Activated naive CD4-positive, alpha-beta T cell treated with anti-CD3 and anti-CD28 coated beads for 36 hours (primary cell): ENCODE results near the gene SHANK1. TPM values are rescaled to one million over a fixed set of nuclear protein-coding genes. Genes with fewer than 3 reads are reported as not detected.

ENCODE experiments used
- CTCF ChIA-PET: fragments of 350-600 bp; sonication (Branson Sonifier 250); formaldehyde crosslinking; loops from one replicate; lab custom pipeline; 2021; ENCODE audit warnings: antibody characterized with exemption; lab: Charles Lee
- DNase-seq: peaks from one replicate; pipeline ENCODE4 v3.0.0-alpha.2; 2020
- H3K27ac Mint-ChIP-seq: one replicate; pipeline ENCODE4 v1.8.0; 2021; ENCODE audit warnings: mild to moderate bottlenecking, mixed read lengths
- H3K27me3 Mint-ChIP-seq: one replicate; pipeline ENCODE4 v1.8.0; 2021; ENCODE audit warnings: low read depth, mixed read lengths
- H3K36me3 Mint-ChIP-seq: one replicate; pipeline ENCODE4 v1.8.0; 2021; ENCODE audit warnings: low read depth, mixed read lengths
- H3K4me1 Mint-ChIP-seq: one replicate; pipeline ENCODE4 v1.8.0; 2021; ENCODE audit warnings: low read depth, mixed read lengths
- H3K4me3 Mint-ChIP-seq: one replicate; pipeline ENCODE4 v1.8.0; 2021; ENCODE audit warnings: mild to moderate bottlenecking, moderate library complexity, mixed read lengths
- H3K9me3 Mint-ChIP-seq: one replicate; pipeline ENCODE4 v1.8.0; 2021; ENCODE audit warnings: mixed read lengths
- intact Hi-C: fragments of 100-400 bp; cut with micrococcal nuclease; formaldehyde crosslinking; loops from one replicate; pipeline ENCODE4 v1.15.1; 2023
- total RNA-seq, 2 experiments: library from RNA; stranded (reverse); gene quantifications; one replicate each; pipeline ENCODE4 v1.2.3, GENCODE V29; 2021

Gene SHANK1
- total RNA-seq, 2 experiments from 2014 or later = not detected

GRCh38 chr19:50693064-50693975 is 26.3 kb downstream of the SHANK1 start:
- H3K27me3 Mint-ChIP-seq = peaks cover 57% of the 10 kb centered on the region
- no peaks in the 10 kb centered on the region for H3K9me3 Mint-ChIP-seq
- H3K36me3 Mint-ChIP-seq = no peaks in the 10 kb centered on the region
- intact Hi-C loops = no loop called here
- no peaks in the 10 kb centered on the region for H3K4me1 Mint-ChIP-seq
- H3K4me3 Mint-ChIP-seq = no peak overlapping the region
- CTCF ChIA-PET = no interaction called here
- DNase-seq = no peak
- H3K27ac Mint-ChIP-seq = no peak overlapping the region

GRCh38 chr19:50690439-50690838 is 29.2 kb downstream of the SHANK1 start:
- no peaks in the 10 kb centered on the region for H3K36me3 Mint-ChIP-seq
- CTCF ChIA-PET = no interaction called here
- no peak overlapping the region for H3K4me3 Mint-ChIP-seq
- DNase-seq = no peak
- H3K27me3 Mint-ChIP-seq = peaks cover 51% of the 10 kb centered on the region
- H3K4me1 Mint-ChIP-seq = no peaks in the 10 kb centered on the region
- intact Hi-C loops = no loop called here
- no peaks in the 10 kb centered on the region for H3K9me3 Mint-ChIP-seq
- H3K27ac Mint-ChIP-seq = no peak overlapping the region

GRCh38 chr19:50688766-50689165 is 30.8 kb downstream of the SHANK1 start:
- Mint-ChIP-seq H3K4me1 (no peaks in the 10 kb centered on the region), H3K4me3 (no peak overlapping the region), H3K27me3 (peaks cover 54% of the 10 kb centered on the region), H3K36me3 (no peaks in the 10 kb centered on the region), H3K9me3 (no peaks in the 10 kb centered on the region), H3K27ac (no peak overlapping the region)
- intact Hi-C loops = no loop called here
- CTCF ChIA-PET = no interaction called here
- no peak for DNase-seq

- intact Hi-C loops = no loop called here
Observed at GRCh38 chr19:50686310-50687032, 33.1 kb downstream of the SHANK1 start.

GRCh38 chr19:50679177-50680125 is 40.2 kb downstream of the SHANK1 start:
- no peaks in the 10 kb centered on the region for H3K36me3 Mint-ChIP-seq
- H3K27ac Mint-ChIP-seq = no peak overlapping the region
- H3K4me1 Mint-ChIP-seq = peaks cover 6% of the 10 kb centered on the region
- no peaks in the 10 kb centered on the region for H3K9me3 Mint-ChIP-seq
- CTCF ChIA-PET = no interaction called here
- H3K4me3 Mint-ChIP-seq = no peak overlapping the region
- DNase-seq = peak; percentile 75
- intact Hi-C loops = no loop called here
- H3K27me3 Mint-ChIP-seq = peaks cover 50% of the 10 kb centered on the region

More at GRCh38 chr19:50686310-50687032, 33.1 kb downstream of the SHANK1 start:
- H3K4me3 Mint-ChIP-seq = no peak overlapping the region
- no peaks in the 10 kb centered on the region for H3K36me3 Mint-ChIP-seq
- no peaks in the 10 kb centered on the region for H3K9me3 Mint-ChIP-seq
- no peak for DNase-seq
- CTCF ChIA-PET = no interaction called here
- H3K27me3 Mint-ChIP-seq = peaks cover 40% of the 10 kb centered on the region
- no peaks in the 10 kb centered on the region for H3K4me1 Mint-ChIP-seq
- no peak overlapping the region for H3K27ac Mint-ChIP-seq

GRCh38 chr19:50678323-50678722 is 41.3 kb downstream of the SHANK1 start:
- no peak overlapping the region for H3K27ac Mint-ChIP-seq
- peaks cover 6% of the 10 kb centered on the region for H3K4me1 Mint-ChIP-seq
- no peak overlapping the region for H3K4me3 Mint-ChIP-seq
- no peaks in the 10 kb centered on the region for H3K36me3 Mint-ChIP-seq
- intact Hi-C loops = no loop called here
- CTCF ChIA-PET = no interaction called here
- H3K27me3 Mint-ChIP-seq = peaks cover 55% of the 10 kb centered on the region
- no peaks in the 10 kb centered on the region for H3K9me3 Mint-ChIP-seq
- no peak for DNase-seq

GRCh38 chr19:50677636-50678035 is 42.0 kb downstream of the SHANK1 start:
- no peak for DNase-seq
- H3K27ac Mint-ChIP-seq = no peak overlapping the region
- H3K27me3 Mint-ChIP-seq = peaks cover 62% of the 10 kb centered on the region
- peaks cover 6% of the 10 kb centered on the region for H3K4me1 Mint-ChIP-seq
- H3K4me3 Mint-ChIP-seq = no peak overlapping the region
- CTCF ChIA-PET = no interaction called here
- H3K36me3 Mint-ChIP-seq = no peaks in the 10 kb centered on the region
- H3K9me3 Mint-ChIP-seq = no peaks in the 10 kb centered on the region
- intact Hi-C loops = no loop called here

- peaks cover 6% of the 10 kb centered on the region for H3K4me1 Mint-ChIP-seq
- CTCF ChIA-PET = no interaction called here
Observed at GRCh38 chr19:50676625-50677197, 42.9 kb downstream of the SHANK1 start.

GRCh38 chr19:50673118-50673517 is 46.5 kb downstream of the SHANK1 start:
- Mint-ChIP-seq H3K9me3 (no peaks in the 10 kb centered on the region), H3K36me3 (no peaks in the 10 kb centered on the region), H3K27ac (no peak overlapping the region), H3K27me3 (peaks cover 67% of the 10 kb centered on the region), H3K4me3 (no peak overlapping the region), H3K4me1 (no peaks in the 10 kb centered on the region)
- no peak for DNase-seq
- CTCF ChIA-PET = no interaction called here
- intact Hi-C loops = no loop called here

More at GRCh38 chr19:50676625-50677197, 42.9 kb downstream of the SHANK1 start:
- Mint-ChIP-seq H3K27me3 (peaks cover 66% of the 10 kb centered on the region), H3K36me3 (no peaks in the 10 kb centered on the region), H3K27ac (no peak overlapping the region), H3K4me3 (no peak overlapping the region), H3K9me3 (no peaks in the 10 kb centered on the region)
- no peak for DNase-seq
- intact Hi-C loops = no loop called here

- Mint-ChIP-seq H3K27ac (no peak overlapping the region), H3K36me3 (no peaks in the 10 kb centered on the region), H3K4me1 (no peaks in the 10 kb centered on the region), H3K4me3 (no peak overlapping the region), H3K9me3 (no peaks in the 10 kb centered on the region), H3K27me3 (peaks cover 47% of the 10 kb centered on the region)
- DNase-seq = no peak
- CTCF ChIA-PET = interaction anchor here (0.7 to 1.3 kb wide), 5 partner anchors 15 to 820 kb away, joined by 3 to 5 read pairs (median 3); no protein-coding TSS in a partner anchor
- intact Hi-C loops = no loop called here
Observed at GRCh38 chr19:50670102-50670380, 49.6 kb downstream of the SHANK1 start.

GRCh38 chr19:50669302-50670101 is 50.1 kb downstream of the SHANK1 start:
- Mint-ChIP-seq H3K9me3 (no peaks in the 10 kb centered on the region), H3K4me1 (no peaks in the 10 kb centered on the region), H3K27me3 (peaks cover 50% of the 10 kb centered on the region), H3K27ac (no peak overlapping the region), H3K36me3 (no peaks in the 10 kb centered on the region), H3K4me3 (no peak overlapping the region)
- intact Hi-C loops = no loop called here
- DNase-seq = peak; percentile 58
- CTCF ChIA-PET = interaction anchor here (0.7 to 1.3 kb wide), 5 partner anchors 14 to 819 kb away, joined by 3 to 5 read pairs (median 3); no protein-coding TSS in a partner anchor
